Neuron (in vitro differentiated cells): ENCODE measurements around the gene PIAS4.

Experiments
- H2AFZ ChIP-seq: one replicate; pipeline ENCODE4 v1.6.1; 2013; ENCODE audit warnings: low read depth, mild to moderate bottlenecking, inconsistent platforms, low read length, moderate library complexity
- H3K27me3 ChIP-seq: one replicate; pipeline ENCODE4 v1.6.1; 2013; ENCODE audit warnings: low read length; ENCODE audit not compliant: insufficient read depth
- H3K36me3 ChIP-seq: one replicate; pipeline ENCODE4 v1.6.1; 2013; ENCODE audit warnings: low read length; ENCODE audit not compliant: insufficient read depth
- H3K4me1 ChIP-seq: one replicate; pipeline ENCODE4 v1.6.1; 2013; ENCODE audit warnings: low read length; ENCODE audit not compliant: insufficient read depth
- H3K4me3 ChIP-seq: 2 replicates; pipeline ENCODE4 v1.5.1; 2013; ENCODE audit warnings: mild to moderate bottlenecking, low read length, moderate library complexity
- H3K9me3 ChIP-seq: one replicate; pipeline ENCODE4 v1.6.1; 2013; ENCODE audit warnings: low read length

The PIAS4 gene

DNA sequence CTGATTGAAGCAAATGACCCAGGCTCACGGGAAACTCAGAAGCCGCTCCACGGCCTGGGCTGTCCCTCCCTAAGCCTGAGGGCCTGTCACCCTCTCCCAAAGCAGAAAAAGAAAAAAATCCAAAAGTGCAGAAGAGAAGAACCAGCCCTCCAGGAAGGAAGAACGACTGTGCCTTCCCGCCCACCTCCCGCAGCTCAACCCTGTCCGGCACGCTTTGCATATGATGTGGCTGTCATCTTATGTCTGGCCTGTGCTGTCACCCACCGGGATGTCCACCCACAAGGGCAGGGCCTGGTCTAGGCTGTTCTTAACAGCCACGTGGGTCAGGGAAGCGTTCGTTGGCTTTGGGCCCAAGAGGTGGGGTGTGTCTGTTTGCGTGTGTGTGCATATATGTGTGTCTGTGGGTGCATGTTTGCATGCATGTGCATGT is 45.5 kb downstream of the PIAS4 start:
- no peaks in the 10 kb centered on the region for H3K4me1 ChIP-seq

DNA sequence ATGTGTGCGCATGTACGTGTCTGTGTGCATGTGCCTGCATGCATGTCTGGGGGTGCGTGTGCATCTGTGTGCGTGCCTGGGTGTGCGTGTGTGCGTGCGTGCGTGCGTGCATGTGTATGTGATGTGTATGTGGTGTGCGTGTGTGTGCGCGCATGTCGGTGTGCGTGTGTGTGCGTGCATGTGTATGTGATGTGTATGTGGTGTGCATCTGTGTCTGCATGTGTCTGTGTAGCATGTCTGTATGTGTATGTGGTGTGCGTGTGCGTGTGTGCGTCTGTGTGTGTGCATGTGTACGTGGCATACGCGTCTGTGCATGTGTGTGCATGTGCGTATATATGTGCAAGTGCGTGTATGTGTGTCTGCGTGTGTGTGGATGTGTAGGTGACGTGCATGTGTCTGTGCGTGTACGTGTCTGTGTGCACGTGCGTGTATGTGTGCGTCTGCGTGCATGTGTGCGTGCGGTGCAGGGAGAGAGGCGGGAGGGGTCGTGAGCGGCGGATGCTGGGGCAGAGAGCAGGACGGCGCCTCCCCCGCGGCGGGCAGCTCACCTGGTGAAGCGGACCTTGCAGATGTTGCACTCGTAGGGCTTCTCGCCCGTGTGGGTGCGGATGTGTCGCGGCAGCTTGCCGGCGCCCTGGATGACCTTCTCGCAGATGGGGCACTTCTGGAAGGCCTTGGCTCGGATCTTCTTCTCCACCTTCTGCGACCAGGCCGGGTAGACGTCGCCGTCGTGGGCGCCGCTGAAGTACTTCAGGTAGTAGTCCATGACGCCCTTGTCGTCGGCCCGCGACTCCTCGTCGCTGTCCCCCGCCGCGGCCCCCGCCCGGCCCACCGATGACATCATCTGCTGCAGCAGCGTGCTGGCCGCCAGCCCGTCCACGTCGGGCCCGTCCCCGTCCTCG is 46.1 kb downstream of the PIAS4 start:
- no peaks in the 10 kb centered on the region for H3K9me3 ChIP-seq
- peaks cover 32% of the 10 kb centered on the region for H3K36me3 ChIP-seq
- H3K27me3 ChIP-seq = no peaks in the 10 kb centered on the region
- no peaks in the 10 kb centered on the region for H3K4me1 ChIP-seq
- H2AFZ ChIP-seq = no peak overlapping the region
- no peak overlapping the region for H3K4me3 ChIP-seq

More for the DNA sequence above, 45.5 kb downstream of the PIAS4 start:
- no peak overlapping the region for H2AFZ ChIP-seq
- no peaks in the 10 kb centered on the region for H3K27me3 ChIP-seq
- peaks cover 35% of the 10 kb centered on the region for H3K36me3 ChIP-seq
- H3K4me3 ChIP-seq = no peak overlapping the region
- H3K9me3 ChIP-seq = no peaks in the 10 kb centered on the region

DNA sequence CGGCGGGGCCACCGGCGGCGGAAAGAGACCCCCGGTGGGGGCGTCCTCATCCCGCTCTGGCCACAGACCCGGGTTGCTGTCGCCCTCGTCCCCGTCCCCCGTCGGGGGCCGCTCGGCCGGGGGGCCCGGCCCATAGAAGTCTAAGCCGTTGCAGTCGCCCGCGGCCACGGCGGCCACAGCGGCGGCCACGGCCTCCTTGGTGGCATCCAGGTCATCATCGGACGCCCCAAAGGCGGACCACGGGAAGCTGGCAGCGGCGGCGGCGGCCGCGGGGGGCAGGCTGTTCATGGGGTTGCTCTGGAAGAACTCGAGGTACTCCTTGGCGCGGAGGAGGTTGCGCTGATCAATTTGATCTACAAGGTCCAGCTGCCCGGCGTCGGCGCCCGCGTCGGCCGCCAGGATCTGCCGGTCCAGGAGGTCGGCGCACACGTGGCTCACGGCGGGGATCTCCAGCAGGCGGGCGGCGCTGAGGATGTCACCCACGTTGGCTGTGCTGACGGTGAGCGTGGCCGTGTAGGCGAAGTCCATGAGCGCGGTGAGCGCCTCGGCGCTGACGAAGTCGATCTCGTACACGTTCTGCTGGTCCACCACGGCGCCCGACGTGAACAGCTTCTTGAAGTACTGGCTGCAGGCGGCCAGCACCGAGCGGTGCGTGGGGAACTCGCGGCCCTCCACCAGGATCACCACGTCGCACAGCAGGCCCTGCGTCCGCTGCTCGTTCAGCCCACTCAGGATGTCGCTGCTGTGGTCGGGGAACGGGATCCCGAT is 47.1 kb downstream of the PIAS4 start:
- Histone ChIP-seq H2AFZ (no peak overlapping the region), H3K4me1 (peaks cover 3% of the 10 kb centered on the region), H3K27me3 (no peaks in the 10 kb centered on the region), H3K36me3 (peaks cover 26% of the 10 kb centered on the region), H3K4me3 (no peak overlapping the region), H3K9me3 (no peaks in the 10 kb centered on the region)

DNA sequence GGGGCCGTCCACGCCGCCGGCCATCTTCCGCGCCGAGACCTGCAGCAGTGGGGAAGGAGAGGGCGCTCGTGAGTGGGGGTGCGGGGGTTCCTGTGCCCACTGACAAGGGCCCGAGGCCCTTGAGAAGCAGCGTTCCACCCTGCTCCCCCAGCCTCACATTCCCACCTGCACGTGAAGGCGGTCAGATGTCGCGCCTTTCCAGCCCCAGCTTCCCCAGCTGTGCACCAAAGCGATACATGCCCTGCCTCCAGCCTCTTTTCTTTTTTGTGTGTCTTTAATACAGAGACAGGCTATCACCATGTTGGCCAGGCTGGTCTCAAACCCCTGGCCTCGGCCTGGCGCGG is 47.6 kb downstream of the PIAS4 start:
- Histone ChIP-seq H3K27me3 (no peaks in the 10 kb centered on the region), H3K36me3 (peaks cover 25% of the 10 kb centered on the region), H3K4me3 (no peak overlapping the region), H3K9me3 (no peaks in the 10 kb centered on the region), H2AFZ (no peak overlapping the region), H3K4me1 (peaks cover 3% of the 10 kb centered on the region)

DNA sequence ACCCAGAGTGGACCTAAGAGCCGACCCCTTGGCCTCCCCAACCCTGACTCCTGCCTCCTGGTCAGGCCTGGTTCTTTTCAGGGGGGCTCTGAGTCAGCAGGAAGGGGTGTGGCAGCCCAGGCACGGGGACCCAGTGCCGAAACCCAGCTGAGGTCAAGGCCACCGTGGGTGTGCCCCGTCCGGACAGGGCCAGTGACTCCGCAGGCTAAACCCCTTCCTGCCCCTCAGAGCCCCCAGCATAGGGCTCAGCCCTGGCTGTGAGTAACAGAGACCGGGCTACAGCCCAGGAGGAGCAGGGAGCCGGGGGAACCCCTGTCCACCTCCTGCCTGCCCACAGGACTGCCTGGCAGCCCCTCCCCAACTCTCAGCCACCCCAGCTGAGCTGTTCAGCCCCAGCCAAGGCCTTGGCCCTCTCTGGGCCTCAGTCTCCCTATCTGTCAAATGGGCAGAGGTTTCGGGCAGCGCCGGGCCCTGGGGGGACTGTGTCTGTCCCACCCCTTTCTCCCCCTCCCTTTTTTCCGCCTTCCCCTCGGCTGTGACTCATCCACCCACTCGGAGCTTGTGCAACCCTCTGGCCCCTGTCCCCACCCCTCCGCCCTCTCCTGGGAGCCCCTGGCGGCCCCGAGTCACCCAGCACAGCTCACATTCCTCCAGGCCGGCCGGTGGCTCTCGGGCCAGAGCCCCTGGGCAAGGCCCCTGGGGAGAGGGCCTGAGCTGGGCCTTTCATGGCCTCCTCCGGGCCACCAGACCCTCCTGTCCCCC is 50.6 kb downstream of the PIAS4 start:
- H3K36me3 ChIP-seq = peaks cover 14% of the 10 kb centered on the region
- H3K9me3 ChIP-seq = no peaks in the 10 kb centered on the region
- H2AFZ ChIP-seq = no peak overlapping the region
- no peaks in the 10 kb centered on the region for H3K27me3 ChIP-seq
- H3K4me1 ChIP-seq = peaks cover 3% of the 10 kb centered on the region
- no peak overlapping the region for H3K4me3 ChIP-seq

DNA sequence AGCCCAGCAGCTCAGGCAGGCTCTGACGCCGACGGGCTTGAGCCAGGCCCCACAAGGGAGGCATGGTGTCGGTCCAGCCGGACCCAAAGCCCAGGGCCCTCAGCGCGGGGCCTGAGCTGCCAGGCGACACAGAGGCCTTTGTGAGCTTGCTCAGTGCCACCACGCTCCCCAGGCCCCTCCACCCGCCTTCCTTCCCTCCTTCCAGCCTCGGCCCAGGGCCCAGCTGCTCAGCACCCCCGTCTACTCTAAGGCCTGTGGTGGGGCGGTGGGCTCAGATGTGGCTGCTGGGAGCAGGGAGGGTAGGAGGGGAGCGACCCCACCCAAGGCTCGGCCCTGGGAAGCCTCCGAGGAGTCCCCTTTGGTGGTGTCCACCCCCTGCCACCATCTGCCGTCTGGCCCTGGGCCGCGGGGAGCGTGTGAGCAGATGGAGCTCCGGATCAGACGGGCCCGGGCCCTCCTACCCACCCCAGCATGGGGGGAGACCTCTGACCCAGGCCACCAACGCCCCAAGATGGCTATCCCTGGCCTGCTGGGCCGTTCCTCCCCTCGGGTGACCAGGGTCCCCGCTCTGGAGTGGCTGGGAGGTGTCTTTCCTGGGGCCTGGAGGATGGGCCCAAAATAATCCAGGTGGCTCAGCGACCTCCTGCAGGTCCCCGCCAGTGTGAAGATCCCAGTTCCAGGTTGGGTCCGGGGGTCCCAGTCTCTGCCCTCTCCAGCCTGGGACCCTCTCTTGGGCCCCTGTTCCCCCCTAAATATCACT is 51.3 kb downstream of the PIAS4 start:
- H3K27me3 ChIP-seq = no peaks in the 10 kb centered on the region
- H3K36me3 ChIP-seq = peaks cover 6% of the 10 kb centered on the region
- H2AFZ ChIP-seq = no peak overlapping the region
- no peak overlapping the region for H3K4me3 ChIP-seq
- H3K9me3 ChIP-seq = no peaks in the 10 kb centered on the region
- H3K4me1 ChIP-seq = peaks cover 7% of the 10 kb centered on the region

DNA sequence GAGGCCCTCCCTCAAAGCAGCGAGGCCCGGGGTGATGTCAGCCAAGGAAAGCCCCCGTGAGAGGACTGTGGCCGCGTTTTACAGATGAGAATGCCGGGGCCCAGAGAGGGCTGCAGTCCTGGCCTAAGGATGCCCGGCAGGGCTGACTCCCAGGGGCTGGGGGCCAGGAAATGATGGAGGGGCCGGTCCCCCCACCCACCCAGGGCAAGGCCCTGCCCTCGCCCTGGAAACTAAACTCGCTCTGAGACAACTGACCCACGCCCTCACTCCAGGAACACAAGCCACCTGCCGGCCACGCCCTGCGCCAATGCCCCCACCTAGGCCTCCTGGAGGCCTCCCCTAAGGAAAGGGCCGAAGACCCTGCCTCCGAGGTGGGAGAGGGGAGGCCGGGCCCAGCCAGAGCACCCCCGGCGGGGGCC is 51.9 kb downstream of the PIAS4 start:
- no peak overlapping the region for H3K4me3 ChIP-seq
- no peaks in the 10 kb centered on the region for H3K27me3 ChIP-seq
- H2AFZ ChIP-seq = no peak overlapping the region
- H3K36me3 ChIP-seq = peaks cover 5% of the 10 kb centered on the region
- H3K9me3 ChIP-seq = no peaks in the 10 kb centered on the region
- H3K4me1 ChIP-seq = peaks cover 13% of the 10 kb centered on the region

DNA sequence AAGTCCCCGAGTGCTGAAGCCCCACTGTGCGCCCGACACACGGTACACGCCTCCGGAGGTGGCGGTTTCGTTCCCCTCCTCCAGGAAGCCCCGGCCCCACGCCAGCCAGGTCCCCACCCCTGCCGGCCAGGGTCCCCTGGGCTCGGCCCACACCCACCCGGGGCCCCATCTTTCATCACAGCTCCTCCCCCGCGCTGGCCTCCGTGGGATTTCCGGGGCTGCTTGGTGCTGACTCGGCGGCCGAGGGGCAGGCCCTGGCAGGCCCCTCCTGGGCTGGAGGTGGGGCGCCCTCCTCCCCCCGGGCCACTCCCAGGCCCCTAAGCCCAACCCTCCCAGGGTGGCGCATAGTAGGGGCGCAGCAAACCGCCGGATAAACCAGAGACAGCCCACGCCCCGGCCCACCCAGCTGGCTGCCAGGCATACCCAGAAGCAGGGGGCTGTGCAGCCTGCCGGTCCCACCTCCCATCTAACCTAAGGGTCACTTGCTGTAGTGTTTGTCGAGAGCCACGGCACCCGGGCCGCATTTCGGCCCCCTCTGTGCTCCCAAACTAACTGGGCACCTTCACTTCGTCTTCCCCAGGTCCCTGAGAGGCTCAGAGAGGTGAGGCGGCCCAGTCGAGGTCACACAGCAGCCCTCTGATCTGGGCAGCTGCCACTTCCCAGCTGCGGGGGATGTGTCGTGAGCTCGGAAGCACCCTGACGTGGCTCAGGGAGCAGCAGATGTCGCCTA is 52.5 kb downstream of the PIAS4 start:
- Histone ChIP-seq H3K4me1 (peaks cover 17% of the 10 kb centered on the region), H3K36me3 (peaks cover under 1% of the 10 kb centered on the region), H3K4me3 (no peak overlapping the region), H3K9me3 (no peaks in the 10 kb centered on the region), H2AFZ (no peak overlapping the region), H3K27me3 (no peaks in the 10 kb centered on the region)

DNA sequence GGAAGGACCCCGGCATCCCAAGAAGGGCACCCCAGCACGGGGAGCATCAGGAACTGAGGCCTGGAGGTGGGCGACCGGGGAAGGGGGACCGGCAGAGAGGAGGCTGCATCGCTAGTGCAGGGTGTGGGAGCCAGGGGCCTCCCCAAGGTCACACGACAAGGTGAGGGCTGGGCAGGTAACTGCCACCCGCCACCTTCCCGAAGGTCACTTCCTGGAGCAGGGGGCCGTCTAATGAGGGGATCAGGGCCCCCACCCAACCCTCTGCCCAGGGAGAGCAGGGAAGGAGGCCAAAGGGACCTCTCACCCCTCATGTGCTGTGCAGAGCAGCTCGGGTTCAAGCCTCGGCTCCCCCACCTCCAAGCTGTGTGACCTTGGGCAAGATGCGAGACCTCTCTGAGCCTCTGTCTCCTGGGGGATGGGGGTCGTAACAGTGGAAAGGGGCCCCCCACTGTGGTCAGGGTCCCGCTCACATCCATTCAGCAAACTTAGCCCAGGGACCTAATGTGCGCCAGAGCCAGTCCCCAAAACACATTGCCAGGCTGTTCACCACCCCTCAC is 53.2 kb downstream of the PIAS4 start:
- Histone ChIP-seq H2AFZ (no peak overlapping the region), H3K36me3 (no peaks in the 10 kb centered on the region), H3K4me3 (no peak overlapping the region), H3K27me3 (no peaks in the 10 kb centered on the region), H3K9me3 (no peaks in the 10 kb centered on the region), H3K4me1 (peaks cover 17% of the 10 kb centered on the region)

DNA sequence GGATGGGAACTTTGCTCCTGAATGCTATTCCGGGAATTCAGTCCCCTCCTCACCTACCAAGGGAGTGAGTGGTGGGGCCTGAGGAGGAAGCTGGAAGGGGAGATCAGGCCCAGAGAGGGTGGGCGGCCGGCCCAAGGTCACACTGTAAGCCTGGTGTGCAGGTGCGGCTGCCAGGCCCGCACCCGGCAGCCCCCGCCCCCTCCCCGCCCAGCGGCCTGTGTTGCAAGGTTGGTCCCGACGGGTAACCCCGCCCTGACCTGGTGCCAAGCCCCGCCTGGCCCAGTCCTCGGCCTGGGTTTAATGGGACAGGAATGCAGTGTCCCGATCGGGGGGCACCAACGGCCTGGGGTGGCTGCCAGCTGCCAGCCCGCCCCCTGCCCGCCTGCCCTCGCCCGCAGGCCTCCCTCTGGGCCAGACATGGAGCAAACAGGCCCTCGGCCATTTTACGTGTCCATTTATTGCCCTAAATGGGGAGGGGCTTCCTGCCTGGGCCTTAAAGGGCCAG is 53.7 kb downstream of the PIAS4 start:
- H3K36me3 ChIP-seq = no peaks in the 10 kb centered on the region
- H3K9me3 ChIP-seq = no peaks in the 10 kb centered on the region
- H3K4me1 ChIP-seq = peaks cover 17% of the 10 kb centered on the region
- H3K27me3 ChIP-seq = no peaks in the 10 kb centered on the region
- no peak overlapping the region for H3K4me3 ChIP-seq
- no peak overlapping the region for H2AFZ ChIP-seq

DNA sequence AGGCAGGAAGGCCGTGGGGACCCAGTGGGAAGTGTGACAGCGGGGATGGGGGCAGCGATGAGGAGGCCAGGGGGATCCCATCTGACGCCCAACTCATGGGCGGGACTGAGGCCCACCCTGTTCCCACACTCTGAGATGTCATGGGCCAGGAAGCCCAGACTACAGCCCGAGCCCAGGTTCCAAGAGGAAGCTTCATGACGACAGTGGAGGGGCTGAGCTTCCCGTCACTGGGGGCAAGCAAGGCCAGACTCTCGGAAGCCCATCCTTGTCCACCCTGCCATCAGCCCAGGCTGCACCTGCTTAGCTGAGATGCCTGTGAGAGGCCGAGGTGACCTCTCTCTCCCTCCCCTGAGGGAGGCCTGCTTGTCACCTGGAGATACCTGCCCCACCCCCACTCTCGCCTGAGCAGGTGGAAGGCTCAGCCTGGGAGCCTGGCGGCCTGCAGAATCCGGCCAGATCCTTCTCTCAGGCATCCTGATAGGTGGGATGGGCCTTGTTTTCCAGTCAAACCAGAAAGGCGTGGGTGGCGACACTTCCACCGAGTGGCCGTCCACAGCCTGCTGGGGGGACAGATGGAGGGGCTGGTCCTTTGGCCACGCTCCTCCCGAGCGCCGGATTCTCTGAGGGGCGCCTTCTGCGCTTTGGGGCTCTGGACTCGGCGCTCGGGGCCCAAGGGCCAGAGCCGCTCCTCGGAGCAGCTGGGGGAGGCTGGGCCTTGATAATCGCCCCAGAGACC is 54.3 kb downstream of the PIAS4 start:
- no peaks in the 10 kb centered on the region for H3K9me3 ChIP-seq
- no peaks in the 10 kb centered on the region for H3K36me3 ChIP-seq
- H3K27me3 ChIP-seq = no peaks in the 10 kb centered on the region
- H3K4me1 ChIP-seq = peaks cover 17% of the 10 kb centered on the region
- no peak overlapping the region for H3K4me3 ChIP-seq
- no peak overlapping the region for H2AFZ ChIP-seq
